IMR-90 (cell line): Measurements from ENCODE around the gene SRRM4.

Experiments
- CTCF ChIP-seq: conservative IDR thresholded peaks from 2 replicates; pipeline ENCODE4 v1.5.1; 2012; ENCODE audit warnings: mild to moderate bottlenecking, low read depth, low read length, improper control_type of control experiment
- ELK1 ChIP-seq: fragments of 150-350 bp; IDR thresholded peaks from 2 replicates; pipeline ENCODE4 v1.6.1; 2016; ENCODE audit warnings: low read depth, mild to moderate bottlenecking, low read length, moderate library complexity, borderline replicate concordance

GRCh38 chr12:119020406-119021360, 39.3 kb downstream of the SRRM4 start:
- TF ChIP-seq ELK1 (no peak), CTCF (no peak)
